GM19324 (cell line): ENCODE results near the gene TMEM207.

ENCODE experiments used
- ATAC-seq: cut with Tn5 transposase; IDR thresholded peaks from one replicate; pipeline ENCODE4 v1.9.1; 2021; ENCODE audit warnings: mild to moderate bottlenecking, moderate library complexity; ENCODE audit not compliant: unreplicated experiment, low FRiP score

Gene TMEM207

DNA sequence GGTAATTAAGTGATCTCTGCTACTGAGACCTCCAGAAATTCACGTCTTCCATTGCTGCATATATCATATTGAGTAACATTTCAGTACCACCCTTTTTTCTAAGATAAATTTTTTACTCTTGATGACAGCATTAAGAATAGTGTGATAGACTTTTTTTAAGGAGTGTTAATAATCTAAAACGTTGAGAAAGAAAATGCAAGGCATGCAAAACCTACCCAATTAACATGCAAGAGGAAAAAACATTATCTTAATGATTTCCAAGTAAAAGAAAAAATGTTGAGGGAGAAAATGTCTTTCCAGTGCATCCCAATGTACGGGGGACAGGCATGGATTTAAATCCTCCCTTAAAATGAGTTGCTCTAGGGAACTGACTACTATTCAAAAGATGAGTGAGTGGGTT, 61.0 kb downstream of the TMEM207 start:
- no peak for ATAC-seq

DNA sequence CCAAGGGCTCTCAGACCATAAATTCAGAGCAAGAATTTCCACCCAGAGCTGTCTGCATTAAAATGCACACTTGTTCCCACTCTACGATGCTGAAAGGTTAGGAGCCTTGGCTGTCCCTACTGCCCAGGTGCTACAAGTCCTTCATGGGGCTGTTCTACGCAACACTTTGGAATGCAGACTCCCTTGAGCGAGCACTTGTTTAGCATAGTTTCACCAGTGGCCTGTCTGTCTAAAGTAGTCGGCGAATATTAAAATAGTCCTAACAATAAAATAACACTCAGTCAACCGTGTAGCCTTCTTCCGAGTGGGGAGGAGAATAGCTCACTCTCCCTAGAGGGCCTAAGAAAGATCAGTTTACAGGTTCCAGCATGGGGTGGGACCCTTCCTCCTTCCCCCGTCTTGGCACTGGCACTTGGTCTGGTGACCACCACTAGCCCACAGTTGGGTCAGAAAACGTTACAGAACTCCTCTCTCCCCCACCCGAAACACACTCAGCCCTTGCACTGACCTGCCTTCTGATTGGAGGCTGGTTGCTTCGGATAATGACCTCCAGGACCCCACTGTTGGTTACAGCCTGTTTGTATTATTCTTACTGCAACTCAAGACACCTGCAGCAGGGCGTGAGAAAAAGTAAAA, 62.0 kb downstream of the TMEM207 start, which contains the start of gene CLDN16:
CLDN16 (plus strand) TSS at position 586 of the 636 bp plus-strand sequence. CDS start 167 bp downstream, outside the sequence.
- no peak for ATAC-seq

DNA sequence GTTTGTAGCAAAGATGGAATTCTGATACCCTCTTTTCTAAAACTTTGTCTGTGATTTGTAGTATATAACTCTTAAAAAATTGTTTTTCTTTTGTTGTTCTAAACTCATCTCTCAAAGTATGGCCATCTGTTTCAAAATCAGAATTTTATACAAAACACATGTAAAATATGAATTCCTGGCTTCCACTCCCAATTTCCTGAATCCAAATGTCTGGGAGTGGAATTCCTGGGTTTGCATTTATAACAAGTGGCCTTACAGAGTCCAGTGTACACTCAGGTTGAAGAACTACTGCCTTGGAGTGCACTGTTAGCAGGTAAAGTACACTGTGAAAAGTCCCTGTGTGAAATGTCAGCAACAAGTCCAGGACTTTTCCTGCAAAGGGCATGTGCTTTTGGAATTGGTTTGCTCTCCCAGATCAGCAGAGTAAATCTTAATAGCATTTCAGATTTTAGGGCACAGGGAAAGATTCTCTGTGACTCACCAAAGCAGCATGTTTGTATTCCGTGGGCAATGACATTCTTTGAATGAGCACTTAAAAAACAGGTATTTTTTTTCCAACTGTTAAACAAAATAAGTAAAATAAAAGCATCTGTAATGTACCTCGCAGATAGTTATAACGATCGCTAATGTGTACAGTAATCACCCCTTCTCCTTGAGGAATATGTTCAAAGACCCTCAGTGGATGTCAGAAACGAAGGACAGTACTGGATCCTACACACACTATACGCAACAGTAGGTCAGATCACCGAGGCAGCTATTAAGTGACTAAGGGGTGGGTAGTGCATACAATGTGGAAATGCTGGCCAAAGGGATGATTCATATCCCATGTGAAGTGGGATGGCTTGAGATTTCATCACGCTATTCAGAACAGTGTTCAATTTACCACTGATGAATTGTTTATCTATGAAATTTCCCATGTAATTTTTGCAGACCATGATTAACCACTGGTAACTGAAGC, 63.7 kb downstream of the TMEM207 start:
- ATAC-seq = no peak

DNA sequence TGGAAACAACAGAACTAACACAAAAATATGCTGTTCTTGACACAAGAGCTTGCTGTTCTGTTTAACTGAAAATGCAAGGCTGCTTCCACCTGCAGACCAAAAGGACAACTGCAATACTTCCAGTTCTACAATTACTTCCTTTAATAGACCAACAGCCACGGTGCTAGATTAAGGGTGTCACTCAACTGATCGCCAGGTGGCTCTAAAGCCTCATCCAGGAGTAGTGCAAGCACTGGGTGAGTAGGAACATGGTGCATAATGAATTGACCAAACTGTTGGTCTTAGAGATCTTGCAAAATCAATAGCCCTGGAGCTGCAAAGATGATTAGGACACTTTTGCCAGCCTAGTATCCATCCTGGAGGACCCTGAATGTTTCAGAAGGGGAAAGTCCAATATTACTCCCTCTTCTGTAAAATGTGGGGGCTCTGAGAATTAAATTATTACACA, 65.4 kb downstream of the TMEM207 start:
- peak; percentile 84 for ATAC-seq

DNA sequence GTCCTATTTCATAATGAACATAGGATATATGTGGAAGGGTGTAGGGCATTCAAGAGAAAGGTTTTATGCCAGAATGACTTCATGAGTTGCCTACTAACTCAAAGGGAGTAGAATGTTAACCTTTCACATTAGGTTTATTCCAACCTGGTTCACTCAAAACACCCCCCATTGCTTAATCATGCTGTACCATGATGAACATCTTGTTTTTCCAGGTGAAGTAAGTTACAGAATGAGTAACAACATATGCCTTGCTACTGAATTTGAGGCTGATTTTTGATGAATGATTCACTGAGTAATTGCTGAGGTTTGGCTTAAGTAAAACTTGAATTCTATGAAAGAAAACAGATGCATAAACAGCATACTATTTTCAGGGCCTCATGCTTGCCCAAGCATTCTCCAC, 67.6 kb downstream of the TMEM207 start:
- no peak for ATAC-seq

DNA sequence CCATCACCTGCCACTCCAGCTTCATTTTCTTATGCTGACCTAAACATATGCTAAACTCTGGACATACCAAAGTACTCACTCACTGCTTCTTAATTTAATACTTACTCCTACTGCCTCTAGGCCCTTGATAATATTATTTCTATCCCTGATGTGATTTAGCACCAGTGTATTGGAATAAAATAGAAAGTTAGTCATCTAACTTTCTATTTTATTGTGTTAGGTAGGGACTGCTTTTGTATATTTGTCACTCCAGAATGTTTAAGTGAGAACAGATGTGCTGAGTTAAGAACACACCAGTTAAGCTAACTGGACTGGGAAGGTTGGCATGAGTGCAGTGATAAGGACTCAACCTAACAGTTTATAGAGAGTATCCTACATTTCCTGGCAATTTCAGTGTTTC, 68.3 kb downstream of the TMEM207 start:
- no peak for ATAC-seq

DNA sequence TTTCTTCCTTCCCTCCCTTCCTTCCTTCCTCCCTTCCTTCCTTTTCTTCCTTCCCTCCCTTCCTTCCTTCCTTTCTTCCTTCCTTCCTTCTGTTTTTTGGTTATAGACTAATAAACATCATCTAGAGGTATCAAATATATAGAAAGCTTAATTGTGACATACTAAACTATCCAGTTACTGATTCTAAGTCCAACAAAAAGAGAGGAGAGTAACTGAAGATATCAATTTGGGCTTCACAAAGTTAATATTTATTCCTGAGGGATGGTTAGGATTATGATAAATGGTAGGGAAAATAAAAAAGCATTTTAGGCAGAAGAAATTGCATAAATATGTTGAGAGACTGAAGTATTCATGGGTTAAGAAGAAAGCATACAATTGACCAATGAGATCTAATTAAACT, 69.5 kb downstream of the TMEM207 start:
- ATAC-seq = no peak
